GM12878 (cell line): ENCODE data around the gene TAS1R2. TPM values are rescaled to one million over a fixed set of nuclear protein-coding genes. Genes with fewer than 3 reads are reported as not detected.

Source experiments
- ATAC-seq: fragments of 200-7000 bp; cut with Tn5 transposase; 3 replicates; pipeline ENCODE4 v1.9.1; 2020; ENCODE audit warnings: mild to moderate bottlenecking, moderate library complexity
- BruUV-seq: library from RNA; stranded (reverse); fragments of 400-500 nt; replicated peaks from 2 replicates; lab custom pipeline; 2021; lab: Mats Ljungman, UMichigan
- CTCF ChIA-PET: fragments of 300-600 bp; sonication (Branson Sonifier 250); formaldehyde crosslinking; extraction: SDS; loops from one replicate; lab custom pipeline; 2021; ENCODE audit warnings: inconsistent platforms; lab: Yijun Ruan, JAX
- POLR2A ChIA-PET: fragments of 350-600 bp; formaldehyde crosslinking; extraction: SDS; loops from one replicate; lab custom pipeline; 2021; ENCODE audit warnings: inconsistent platforms; lab: Charles Lee
- RAD21 ChIA-PET: fragments of 300-600 bp; sonication (Branson Sonifier 250); formaldehyde crosslinking; loops from one replicate; lab custom pipeline; 2023; ENCODE audit warnings: antibody characterized with exemption; ENCODE audit not compliant: unreplicated experiment; lab: Charles Lee
- SMC1A ChIA-PET: fragments of 300-600 bp; sonication (Branson Sonifier 250); formaldehyde crosslinking; loops from one replicate; lab custom pipeline; 2023; ENCODE audit not compliant: unreplicated experiment, uncharacterized antibody; lab: Charles Lee
- DNase-seq: peaks from one replicate; pipeline ENCODE4 v3.0.0-alpha.2; 2011; ENCODE audit warnings: low read depth, low spot score
- FAIRE-seq: peaks from 3 replicates; lab custom pipeline; 2011; peaks lifted over from hg19 to GRCh38; lab: Jason Lieb, UNC
- H2AFZ ChIP-seq: 2 replicates; pipeline ENCODE4 v1.6.0; 2011; ENCODE audit warnings: low read depth, low read length, control low read depth; ENCODE audit not compliant: control insufficient read depth
- H3K27ac ChIP-seq: 2 replicates; pipeline ENCODE4 v1.5.1; 2011; ENCODE audit warnings: control low read depth; ENCODE audit not compliant: control insufficient read depth, insufficient read depth
- H3K27me3 ChIP-seq, 2 experiments: replicated peaks in 1 of 2; 2 replicates each; pipeline versions ENCODE4 v1.6.0 to v1.6.1; 2011; ENCODE audit warnings: low read length in 1 of 2; ENCODE audit not compliant: control insufficient read depth in 2 of 2, insufficient read depth in 2 of 2
- H3K36me3 ChIP-seq, 2 experiments: 2 replicates each; pipeline ENCODE4 v1.5.1; 2011; ENCODE audit warnings: low read length in 1 of 2; ENCODE audit not compliant: control insufficient read depth in 2 of 2, insufficient read depth in 2 of 2
- H3K4me1 ChIP-seq: 2 replicates; pipeline ENCODE4 v1.6.1; 2011; ENCODE audit warnings: mild to moderate bottlenecking, low read length, moderate library complexity, mixed read lengths; ENCODE audit not compliant: control insufficient read depth, insufficient read depth
- H3K4me2 ChIP-seq: 2 replicates; pipeline ENCODE4 v1.6.0; 2011; ENCODE audit warnings: control low read depth; ENCODE audit not compliant: control insufficient read depth, insufficient read depth
- H3K4me3 ChIP-seq: fragments of 200-600 bp; sonication (generic); 2 replicates; pipeline ENCODE4 v1.5.1; 2016
- H3K79me2 ChIP-seq: 2 replicates; pipeline ENCODE4 v1.6.0; 2011; ENCODE audit warnings: low read length; ENCODE audit not compliant: control insufficient read depth, insufficient read depth
- H3K9ac ChIP-seq: 2 replicates; pipeline ENCODE4 v1.8.0; 2011; ENCODE audit warnings: low read length, control low read depth, mixed read lengths; ENCODE audit not compliant: control insufficient read depth, insufficient read depth
- H3K9me3 ChIP-seq: replicated peaks from 3 replicates; pipeline ENCODE4 v1.5.1; 2011; ENCODE audit warnings: mild to moderate bottlenecking, low read length; ENCODE audit not compliant: control insufficient read depth, insufficient read depth
- H4K20me1 ChIP-seq: 2 replicates; pipeline ENCODE4 v1.6.0; 2011; ENCODE audit not compliant: control insufficient read depth, insufficient read depth
- ASH2L ChIP-seq: fragments of 300-600, 200-600 bp; sonication (generic); IDR thresholded peaks from 2 replicates; pipeline ENCODE4 v1.6.1; 2017; ENCODE audit warnings: low read depth, mild to moderate bottlenecking, borderline replicate concordance
- BRCA1 ChIP-seq: IDR thresholded peaks from 2 replicates; pipeline ENCODE4 v1.6.1; 2011; ENCODE audit warnings: low read depth, low read length, improper control_type of control experiment
- CREB1 ChIP-seq: IDR thresholded peaks from 2 replicates; pipeline ENCODE4 v1.6.1; 2012; ENCODE audit warnings: low read depth, mild to moderate bottlenecking, inconsistent platforms
- DPF2 ChIP-seq: fragments of 450-650 bp; IDR thresholded peaks from 2 replicates; pipeline ENCODE4 v1.6.1; 2017; ENCODE audit warnings: mild to moderate bottlenecking
- ETV6 ChIP-seq, 2 experiments: fragments of 450-650 bp in 1 of 2; IDR thresholded peaks in 1 of 2; conservative IDR thresholded peaks in 1 of 2; 2 replicates each; pipeline ENCODE4 v1.6.1; 2014; ENCODE audit warnings: antibody characterized with exemption in 1 of 2, borderline replicate concordance in 1 of 2, low read depth in 1 of 2, mild to moderate bottlenecking in 1 of 2, moderate library complexity in 1 of 2
- KDM1A ChIP-seq: fragments of 200-600 bp; sonication (generic); IDR thresholded peaks from 2 replicates; pipeline ENCODE4 v1.6.1; 2016; ENCODE audit warnings: borderline replicate concordance
- MYB ChIP-seq: fragments of 150-350 bp; IDR thresholded peaks from 2 replicates; pipeline ENCODE4 v1.6.1; 2014; ENCODE audit warnings: mild to moderate bottlenecking, low read depth, low read length, borderline replicate concordance
- RCOR1 ChIP-seq: conservative IDR thresholded peaks from 2 replicates; pipeline ENCODE4 v1.6.1; 2012; ENCODE audit warnings: low read depth, low read length, improper control_type of control experiment
- RELB ChIP-seq: fragments of 450-650 bp; IDR thresholded peaks from 2 replicates; pipeline ENCODE4 v1.6.1; 2017; ENCODE audit warnings: low read depth, mild to moderate bottlenecking, moderate library complexity
- SMAD5 ChIP-seq: IDR thresholded peaks from 2 replicates; pipeline ENCODE4 v1.6.1; 2016; ENCODE audit warnings: antibody characterized with exemption, low read depth
- SMARCA5 ChIP-seq: fragments of 450-650 bp; IDR thresholded peaks from 2 replicates; pipeline ENCODE4 v1.6.1; 2017; ENCODE audit warnings: mild to moderate bottlenecking
- SRF ChIP-seq, 2 experiments: IDR thresholded peaks; 2 replicates each; pipeline ENCODE4 v1.6.1; 2011; ENCODE audit warnings: low read depth in 2 of 2, low read length in 2 of 2, mild to moderate bottlenecking in 1 of 2, moderate library complexity in 1 of 2
- YBX1 ChIP-seq: fragments of 450-650 bp; IDR thresholded peaks from 2 replicates; pipeline ENCODE4 v1.6.1; 2016; ENCODE audit warnings: antibody characterized with exemption
- ZNF622 ChIP-seq: fragments of 450-650 bp; IDR thresholded peaks from 2 replicates; pipeline ENCODE4 v1.6.1; 2017; ENCODE audit warnings: mild to moderate bottlenecking, inconsistent platforms
- WGBS: methylation state at CpG from one replicate; pipeline ENCODE4 v1.1.6; 2016; ENCODE audit warnings: low lambda C conversion rate; ENCODE audit not compliant: insufficient replicate concordance, insufficient coverage; ENCODE audit errors: missing lambda C conversion rate; 5-methylcytosine and 5-hydroxymethylcytosine counted together
- in situ Hi-C: fragments of 300-500 bp; cut with MboI; formaldehyde crosslinking; loops from 9 replicates; pipeline ENCODE4 v1.14.3; 2018; ENCODE audit warnings: mixed read lengths
- intact Hi-C: fragments of 100-400 bp; cut with micrococcal nuclease; formaldehyde crosslinking; loops from one replicate; pipeline ENCODE4 v1.14.2; 2022; ENCODE audit not compliant: unreplicated experiment
- polyA plus RNA-seq, 11 experiments: library from polyadenylated mRNA; depleted of rRNA in 4 of 11; unstranded in 6 of 11; stranded (reverse) in 5 of 11; fragments of >200 nt; fragmentation: Nextera tagmentation in 4 of 11; fragmentation: Illumina TruSeq in 1 of 11; extraction: Ambion mirVana in 4 of 11; extraction: Trizol in 1 of 11; gene quantifications; 1 replicate in 1 of 11; 2 replicates in 10 of 11; pipeline versions ENCODE4 v1.2.1 to v1.2.3, GENCODE V29; 2011 to 2016; ENCODE audit warnings: inconsistent platforms in 2 of 11, missing spikeins in 2 of 11, low read depth in 1 of 11
- total RNA-seq, 4 experiments: library from RNA; depleted of rRNA in 3 of 4; stranded (reverse); fragments of >200 nt in 3 of 4; fragmentation: Illumina TruSeq in 1 of 4; extraction: Trizol in 1 of 4; gene quantifications; 2 replicates each; pipeline versions ENCODE4 v1.2.1 to v1.2.3, GENCODE V29; 2013 to 2021
- TF ChIP-seq, protein P1 (sequence below): fragments of 450-650 bp; IDR thresholded peaks from 2 replicates; pipeline ENCODE4 v1.6.1; 2017; ENCODE audit warnings: mild to moderate bottlenecking, moderate library complexity
- TF ChIP-seq, protein P2 (sequence below): fragments of 450-650 bp; IDR thresholded peaks from 2 replicates; pipeline ENCODE4 v1.6.1; 2018; ENCODE audit warnings: mild to moderate bottlenecking, low read depth, moderate library complexity; ENCODE audit not compliant: partially characterized antibody

Gene TAS1R2
- total and polyA plus RNA-seq, 10 of the 15 experiments (the other 5 are each of a cell fraction or from before 2014, with no cell fraction given) = not detected

- intact Hi-C loops = no loop called here
- in situ Hi-C loops = no loop called here
- H3K36me3 ChIP-seq = no peaks in the 10 kb centered on the region
- no peak for DNase-seq
- H3K9ac ChIP-seq = no peak overlapping the region
- no peaks in the 10 kb centered on the region for H3K79me2 ChIP-seq
- ChIA-PET RAD21 (no interaction called here), SMC1A (no interaction called here), CTCF (no interaction called here), POLR2A (no interaction called here)
- no peaks in the 10 kb centered on the region for H3K9me3 ChIP-seq
- no peak overlapping the region for H3K27ac ChIP-seq
- no peaks in the 10 kb centered on the region for H3K4me1 ChIP-seq
- BruUV-seq = no TSS peak
- no peaks in the 10 kb centered on the region for H4K20me1 ChIP-seq
- ATAC-seq = no peak
- H2AFZ ChIP-seq = no peak overlapping the region
- FAIRE-seq = no peak
- no peaks in the 10 kb centered on the region; a peak in 2 of 4 replicates for H3K27me3 ChIP-seq
- H3K4me2 ChIP-seq = no peak overlapping the region
- 4% methylated on average over 3 of the region's 3 CpGs for WGBS
- H3K4me3 ChIP-seq = no peak overlapping the region
- TF ChIP-seq DPF2 (no peak), CREB1 (no peak), SMARCA5 (no peak), ASH2L (no peak), ZNF622 (no peak), ETV6 (conservative IDR thresholded peaks at IDR 0.05 in 1 of 2, IDR thresholded peaks at IDR 0.05 in 1 of 2; ENCODE audit: borderline replicate concordance in 1 of 2, low read depth in 1 of 2) (no peak), KDM1A (no peak), YBX1 (no peak), MYB (no peak), SMAD5 (no peak), SRF (IDR thresholded peaks at IDR 0.05; ENCODE audit: low read depth in 2 of 2, low read length in 2 of 2) (no peak), RELB (no peak), BRCA1 (no peak), RCOR1 (no peak)
- TF ChIP-seq, protein P1, sequence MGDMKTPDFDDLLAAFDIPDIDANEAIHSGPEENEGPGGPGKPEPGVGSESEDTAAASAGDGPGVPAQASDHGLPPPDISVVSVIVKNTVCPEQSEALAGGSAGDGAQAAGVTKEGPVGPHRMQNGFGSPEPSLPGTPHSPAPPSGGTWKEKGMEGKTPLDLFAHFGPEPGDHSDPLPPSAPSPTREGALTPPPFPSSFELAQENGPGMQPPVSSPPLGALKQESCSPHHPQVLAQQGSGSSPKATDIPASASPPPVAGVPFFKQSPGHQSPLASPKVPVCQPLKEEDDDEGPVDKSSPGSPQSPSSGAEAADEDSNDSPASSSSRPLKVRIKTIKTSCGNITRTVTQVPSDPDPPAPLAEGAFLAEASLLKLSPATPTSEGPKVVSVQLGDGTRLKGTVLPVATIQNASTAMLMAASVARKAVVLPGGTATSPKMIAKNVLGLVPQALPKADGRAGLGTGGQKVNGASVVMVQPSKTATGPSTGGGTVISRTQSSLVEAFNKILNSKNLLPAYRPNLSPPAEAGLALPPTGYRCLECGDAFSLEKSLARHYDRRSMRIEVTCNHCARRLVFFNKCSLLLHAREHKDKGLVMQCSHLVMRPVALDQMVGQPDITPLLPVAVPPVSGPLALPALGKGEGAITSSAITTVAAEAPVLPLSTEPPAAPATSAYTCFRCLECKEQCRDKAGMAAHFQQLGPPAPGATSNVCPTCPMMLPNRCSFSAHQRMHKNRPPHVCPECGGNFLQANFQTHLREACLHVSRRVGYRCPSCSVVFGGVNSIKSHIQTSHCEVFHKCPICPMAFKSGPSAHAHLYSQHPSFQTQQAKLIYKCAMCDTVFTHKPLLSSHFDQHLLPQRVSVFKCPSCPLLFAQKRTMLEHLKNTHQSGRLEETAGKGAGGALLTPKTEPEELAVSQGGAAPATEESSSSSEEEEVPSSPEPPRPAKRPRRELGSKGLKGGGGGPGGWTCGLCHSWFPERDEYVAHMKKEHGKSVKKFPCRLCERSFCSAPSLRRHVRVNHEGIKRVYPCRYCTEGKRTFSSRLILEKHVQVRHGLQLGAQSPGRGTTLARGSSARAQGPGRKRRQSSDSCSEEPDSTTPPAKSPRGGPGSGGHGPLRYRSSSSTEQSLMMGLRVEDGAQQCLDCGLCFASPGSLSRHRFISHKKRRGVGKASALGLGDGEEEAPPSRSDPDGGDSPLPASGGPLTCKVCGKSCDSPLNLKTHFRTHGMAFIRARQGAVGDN = no peak
- TF ChIP-seq, protein P2, sequence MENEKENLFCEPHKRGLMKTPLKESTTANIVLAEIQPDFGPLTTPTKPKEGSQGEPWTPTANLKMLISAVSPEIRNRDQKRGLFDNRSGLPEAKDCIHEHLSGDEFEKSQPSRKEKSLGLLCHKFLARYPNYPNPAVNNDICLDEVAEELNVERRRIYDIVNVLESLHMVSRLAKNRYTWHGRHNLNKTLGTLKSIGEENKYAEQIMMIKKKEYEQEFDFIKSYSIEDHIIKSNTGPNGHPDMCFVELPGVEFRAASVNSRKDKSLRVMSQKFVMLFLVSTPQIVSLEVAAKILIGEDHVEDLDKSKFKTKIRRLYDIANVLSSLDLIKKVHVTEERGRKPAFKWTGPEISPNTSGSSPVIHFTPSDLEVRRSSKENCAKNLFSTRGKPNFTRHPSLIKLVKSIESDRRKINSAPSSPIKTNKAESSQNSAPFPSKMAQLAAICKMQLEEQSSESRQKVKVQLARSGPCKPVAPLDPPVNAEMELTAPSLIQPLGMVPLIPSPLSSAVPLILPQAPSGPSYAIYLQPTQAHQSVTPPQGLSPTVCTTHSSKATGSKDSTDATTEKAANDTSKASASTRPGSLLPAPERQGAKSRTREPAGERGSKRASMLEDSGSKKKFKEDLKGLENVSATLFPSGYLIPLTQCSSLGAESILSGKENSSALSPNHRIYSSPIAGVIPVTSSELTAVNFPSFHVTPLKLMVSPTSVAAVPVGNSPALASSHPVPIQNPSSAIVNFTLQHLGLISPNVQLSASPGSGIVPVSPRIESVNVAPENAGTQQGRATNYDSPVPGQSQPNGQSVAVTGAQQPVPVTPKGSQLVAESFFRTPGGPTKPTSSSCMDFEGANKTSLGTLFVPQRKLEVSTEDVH = no peak
These were observed 57.2 kb downstream of the TAS1R2 start for GRCh38 chr1:18802231-18802630.
